ENCODE measurements around the gene PARN.
"Not testable (repeated sequence)": the region's sequence is repeated elsewhere in the genome, so short reads cannot be mapped to it uniquely, and the experiment has no call there.

The PARN gene, protein sequence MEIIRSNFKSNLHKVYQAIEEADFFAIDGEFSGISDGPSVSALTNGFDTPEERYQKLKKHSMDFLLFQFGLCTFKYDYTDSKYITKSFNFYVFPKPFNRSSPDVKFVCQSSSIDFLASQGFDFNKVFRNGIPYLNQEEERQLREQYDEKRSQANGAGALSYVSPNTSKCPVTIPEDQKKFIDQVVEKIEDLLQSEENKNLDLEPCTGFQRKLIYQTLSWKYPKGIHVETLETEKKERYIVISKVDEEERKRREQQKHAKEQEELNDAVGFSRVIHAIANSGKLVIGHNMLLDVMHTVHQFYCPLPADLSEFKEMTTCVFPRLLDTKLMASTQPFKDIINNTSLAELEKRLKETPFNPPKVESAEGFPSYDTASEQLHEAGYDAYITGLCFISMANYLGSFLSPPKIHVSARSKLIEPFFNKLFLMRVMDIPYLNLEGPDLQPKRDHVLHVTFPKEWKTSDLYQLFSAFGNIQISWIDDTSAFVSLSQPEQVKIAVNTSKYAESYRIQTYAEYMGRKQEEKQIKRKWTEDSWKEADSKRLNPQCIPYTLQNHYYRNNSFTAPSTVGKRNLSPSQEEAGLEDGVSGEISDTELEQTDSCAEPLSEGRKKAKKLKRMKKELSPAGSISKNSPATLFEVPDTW

GRCh38 chr16:14629919-14630619, at the start of gene PARN:
Gene PARN, minus strand, starts transcription at chr16:14630260. Its CDS starts 135 bp downstream, at chr16:14630125.
- peak; percentile 96 for DNase-seq (ENCODE audit: low read depth)

- no peak for DNase-seq (ENCODE audit: low read depth)
These were observed 48.9 kb upstream of the PARN start for GRCh38 chr16:14678748-14679497.

- no peak for DNase-seq (ENCODE audit: low read depth)
These were observed 47.6 kb upstream of the PARN start for GRCh38 chr16:14677627-14678026.

DNA sequence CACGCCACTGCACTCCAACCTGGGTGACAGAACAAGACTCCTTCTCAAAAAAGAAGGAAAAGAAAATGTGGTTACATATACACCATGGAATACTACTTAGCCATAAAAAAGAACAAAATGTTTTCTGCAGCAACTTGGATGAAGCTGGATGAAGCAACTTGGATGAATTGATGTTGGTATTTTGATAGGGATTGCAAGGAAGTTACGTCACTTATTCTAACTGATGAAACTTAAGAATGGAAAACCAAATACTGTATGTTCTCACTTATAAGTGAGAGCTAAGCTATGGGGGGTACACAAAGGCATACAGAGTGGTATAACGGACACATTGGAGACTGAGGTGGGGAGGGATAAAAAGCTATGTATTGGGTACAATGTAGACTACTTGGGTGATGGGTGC, 46.6 kb upstream of the PARN start:
- no peak for DNase-seq (ENCODE audit: low read depth)

DNA sequence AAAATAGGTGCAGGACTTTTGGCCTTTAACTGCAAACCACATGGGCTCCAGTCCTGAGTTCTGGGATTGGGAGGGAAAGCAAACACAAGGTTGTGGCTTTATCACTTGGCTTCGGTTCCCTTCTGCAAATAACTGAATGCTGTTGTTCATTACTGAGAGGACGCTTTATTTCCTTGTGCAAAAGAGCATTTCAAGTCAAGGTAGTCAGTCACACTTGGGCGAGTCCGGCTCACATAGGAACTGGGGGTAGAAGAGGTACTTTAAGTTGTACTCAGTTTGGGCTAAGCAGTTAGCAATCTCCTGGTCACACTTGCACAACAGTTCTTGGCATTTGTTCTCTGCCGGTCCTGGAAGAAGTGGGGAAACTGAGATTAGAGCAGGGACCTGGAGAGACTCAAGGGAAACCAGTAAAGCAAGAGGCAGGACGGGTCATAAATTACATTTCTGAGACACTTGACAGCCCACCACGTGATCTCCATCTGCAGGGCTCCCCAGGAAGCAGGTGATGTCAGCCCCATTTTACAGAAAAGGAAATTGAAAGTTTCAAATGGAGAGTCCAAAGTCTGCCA, 42.4 kb upstream of the PARN start:
- no peak for DNase-seq (ENCODE audit: low read depth)

DNA sequence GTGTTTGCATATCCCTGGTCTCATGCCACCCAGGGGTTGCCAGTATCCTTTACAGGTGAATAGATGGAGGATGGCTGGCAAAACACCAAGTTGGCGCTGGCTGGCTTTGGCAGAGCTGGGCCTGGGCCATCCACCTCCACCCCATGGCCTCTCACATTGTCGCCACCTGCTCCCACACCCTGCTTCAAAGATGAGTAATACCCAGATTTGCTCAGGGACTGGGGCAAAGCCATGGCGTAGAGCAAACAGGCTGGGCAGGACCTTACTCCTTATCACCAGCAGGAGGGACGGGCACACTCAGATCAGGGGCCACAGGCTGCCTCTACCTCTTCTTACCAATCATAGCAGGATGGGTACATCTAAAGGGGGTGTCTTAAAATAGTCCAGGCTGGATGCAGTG, 39.7 kb upstream of the PARN start:
- no peak for DNase-seq (ENCODE audit: low read depth)

GRCh38 chr16:14668556-14669223, 38.6 kb upstream of the PARN start:
- no peak for DNase-seq (ENCODE audit: low read depth)

- DNase-seq (ENCODE audit: low read depth), result no peak
These were observed 37.5 kb upstream of the PARN start for GRCh38 chr16:14667347-14668266.

GRCh38 chr16:14658063-14658462, 28.0 kb upstream of the PARN start:
- no peak for DNase-seq (ENCODE audit: low read depth)

- DNase-seq (ENCODE audit: low read depth), result no peak
These were observed 22.7 kb upstream of the PARN start for GRCh38 chr16:14652726-14653125.

- no peak for DNase-seq (ENCODE audit: low read depth)
These were observed 20.6 kb upstream of the PARN start for GRCh38 chr16:14650629-14651028.

DNA sequence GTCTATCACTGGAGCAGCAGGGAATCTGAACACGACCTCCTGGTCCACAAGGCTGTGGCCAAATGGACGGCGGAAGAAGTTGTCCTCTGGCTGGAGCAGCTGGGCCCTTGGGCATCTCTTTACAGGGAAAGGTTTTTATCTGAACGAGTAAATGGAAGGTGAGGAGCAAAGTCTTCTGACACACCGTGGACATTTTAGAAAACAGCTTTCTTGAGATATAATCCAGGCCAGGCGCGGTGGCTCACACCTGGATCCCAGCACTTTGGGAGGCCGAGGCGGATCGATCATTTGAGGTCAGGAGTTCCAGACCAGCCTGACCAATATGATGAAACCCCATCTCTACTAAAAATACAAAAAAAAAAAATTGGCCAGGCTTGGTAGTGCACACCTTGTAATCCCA, 19.8 kb upstream of the PARN start:
- DNase-seq (ENCODE audit: low read depth), result no peak

DNA sequence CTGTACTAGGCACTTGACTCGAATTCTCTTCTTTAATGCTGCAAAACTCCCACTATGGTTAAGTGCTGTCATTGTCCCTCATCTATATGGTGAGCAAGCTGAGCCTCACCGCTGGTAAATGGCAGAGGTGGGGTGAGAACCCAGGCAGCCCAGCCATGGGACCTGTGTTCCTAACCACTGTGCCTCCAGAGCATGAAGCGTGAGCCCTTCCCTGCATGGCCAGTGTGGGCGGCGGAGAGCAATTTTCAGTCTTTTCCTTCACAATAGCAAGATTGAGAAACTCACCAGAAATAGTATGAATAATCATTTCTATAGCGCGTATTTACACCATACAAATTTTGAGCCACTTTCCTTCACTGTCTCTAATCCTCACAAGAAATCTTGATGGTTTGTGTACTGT, 11.9 kb upstream of the PARN start:
- no peak for DNase-seq (ENCODE audit: low read depth)

DNA sequence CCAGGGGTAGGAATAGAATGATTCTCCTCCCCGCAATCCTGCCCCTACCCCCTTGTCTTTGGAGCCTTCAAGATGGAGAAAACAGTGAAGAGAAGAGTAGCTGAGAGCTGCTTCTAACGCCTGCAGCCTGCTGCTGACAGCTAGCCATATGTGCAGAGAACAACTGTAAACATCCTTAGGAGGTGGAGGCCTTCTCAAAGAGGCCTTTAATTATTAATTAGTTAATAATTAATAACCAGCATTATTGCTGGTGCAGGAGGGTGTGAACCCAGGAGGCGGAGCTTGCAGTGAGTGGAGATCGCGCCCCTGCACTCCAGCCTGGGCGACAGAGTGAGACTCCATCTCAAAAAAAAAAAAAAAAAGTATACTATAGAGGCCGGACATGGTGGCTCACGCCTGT, 11.1 kb upstream of the PARN start:
- no peak for DNase-seq (ENCODE audit: low read depth)

DNA sequence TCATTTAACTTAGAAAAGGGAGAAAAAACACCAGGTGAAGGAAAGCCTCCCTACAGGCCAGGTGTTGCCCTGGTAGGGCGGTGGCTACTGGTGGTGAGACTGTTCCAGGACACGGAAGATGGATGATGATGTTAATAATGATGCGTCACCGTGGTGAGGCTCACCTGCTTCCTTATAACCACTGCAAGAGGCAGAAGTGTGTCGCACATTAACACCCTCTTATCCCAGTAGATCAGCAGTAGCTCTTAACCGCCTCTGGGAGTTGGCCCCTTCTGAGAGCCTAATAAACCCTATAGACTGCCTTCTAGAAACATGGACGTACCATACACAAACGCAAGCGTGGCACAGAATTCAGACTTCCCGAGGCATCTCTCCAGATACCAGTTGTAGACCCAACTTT, 10.5 kb upstream of the PARN start:
- DNase-seq (ENCODE audit: low read depth), result no peak

GRCh38 chr16:14636951-14637240, 6.8 kb upstream of the PARN start:
- DNase-seq (ENCODE audit: low read depth), result not testable (repeated sequence)

GRCh38 chr16:14636179-14636950, 6.3 kb upstream of the PARN start:
- DNase-seq (ENCODE audit: low read depth), result not testable (repeated sequence)

DNA sequence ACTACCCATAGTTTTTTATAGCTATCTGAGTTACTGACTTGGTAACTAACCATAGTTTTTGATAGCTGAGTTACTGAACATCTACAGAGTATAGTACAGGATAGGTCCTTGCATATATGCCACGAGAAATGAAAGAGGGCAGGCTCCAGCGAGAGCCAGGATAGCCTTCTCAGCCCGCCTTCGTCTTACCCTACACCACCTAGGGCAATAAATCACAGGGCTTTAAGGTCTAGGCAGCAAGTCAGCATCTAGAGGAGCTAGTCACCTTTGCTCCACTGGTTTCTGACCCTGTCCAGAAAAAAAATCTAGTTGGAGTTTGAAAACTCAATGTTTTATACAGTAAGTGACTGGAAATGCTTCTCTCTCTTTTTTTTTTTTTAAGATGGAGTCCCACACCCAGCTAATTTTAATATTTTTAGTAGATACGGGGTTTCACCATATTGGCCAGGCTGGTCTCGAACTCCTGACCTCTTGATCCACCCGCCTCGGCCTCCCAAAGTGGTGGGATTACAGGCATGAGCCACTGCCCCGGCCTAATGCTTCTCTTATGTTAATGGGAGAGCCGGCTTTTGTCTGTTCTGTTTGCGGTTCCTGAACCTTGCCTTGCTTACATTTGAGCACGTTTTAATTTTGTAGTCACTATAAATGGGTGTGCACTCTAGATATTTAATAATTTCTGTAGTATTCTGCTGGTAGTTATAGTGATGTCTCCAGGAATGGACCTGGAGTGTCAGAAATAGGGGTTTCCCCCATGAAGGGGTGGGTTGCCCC, 5.5 kb upstream of the PARN start:
- no peak for DNase-seq (ENCODE audit: low read depth)

DNA sequence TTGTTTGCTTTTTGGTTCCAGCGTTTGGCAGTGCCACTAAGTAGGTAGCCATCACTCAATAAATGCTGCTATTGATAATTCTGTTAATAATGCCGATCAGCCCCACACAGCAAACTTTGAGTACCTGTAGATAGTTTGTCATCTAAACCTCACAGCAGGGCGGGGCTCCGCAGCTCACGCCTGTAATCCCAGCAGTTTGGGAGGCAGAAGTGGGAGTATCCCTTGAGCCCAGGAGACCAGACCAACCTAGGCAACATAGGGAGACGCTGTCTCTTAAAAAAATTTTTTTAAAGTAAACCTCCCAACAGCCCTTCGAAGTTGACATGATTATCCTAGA, 4.3 kb upstream of the PARN start:
- DNase-seq (ENCODE audit: low read depth), result no peak
